Measurements from ENCODE around the gene GRHPR. TPM values are rescaled to one million over a fixed set of nuclear protein-coding genes. Genes with fewer than 3 reads are reported as not detected.
A peak's percentile ranks its signal among the peaks of the same experiment; 100 is the strongest.

The GRHPR gene
- total and polyA plus RNA-seq, 2 of the 4 experiments (the other 2 are of a cell fraction) = 182 to 191 TPM

- WGBS, 2 experiments (ENCODE audit: extremely low coverage in 2 of 2, insufficient read length in 1 of 2) = 100% methylated on average over 2 of the region's 7 CpGs; no CpG with 5 or more reads in 1 of the 2 experiments
- no peak overlapping the region for H2AK9ac ChIP-seq (replicated peaks; ENCODE audit: low read depth, low read length, poor library complexity)
- H3K27me3 ChIP-seq (ENCODE audit: control insufficient read depth, insufficient read depth, low read length) = no peaks in the 10 kb centered on the region
- H2BK20ac ChIP-seq (ENCODE audit: low read depth, low read length) = no peak overlapping the region
- H3K9me1 ChIP-seq (ENCODE audit: insufficient read depth, low read length) = peaks cover 7% of the 10 kb centered on the region
- H3K9me3 ChIP-seq (ENCODE audit: control insufficient read depth, insufficient read depth, low read length) = no peaks in the 10 kb centered on the region
- H4K8ac ChIP-seq (ENCODE audit: low read depth in 2 of 2, low read length in 2 of 2) = no peak overlapping the region
- H3K4ac ChIP-seq (ENCODE audit: low read depth, low read length) = no peak overlapping the region
- H3K9ac ChIP-seq (ENCODE audit: low read depth, low read length) = no peak overlapping the region
- POLR2A ChIA-PET (ENCODE audit: unreplicated experiment) = no interaction called here
- no peak overlapping the region for H3K4me2 ChIP-seq (ENCODE audit: low read depth, low read length)
- no peak overlapping the region for H2BK120ac ChIP-seq (ENCODE audit: low read depth, low read length)
- in situ Hi-C loops (cut with MboI; ENCODE audit: low sequenced_read_pairs) (no loop called here), dilution Hi-C loops (cut with HindIII; ENCODE audit: low sequenced_read_pairs, unreplicated experiment) (no loop called here), intact Hi-C loops (cut with micrococcal nuclease) (no loop called here)
- DNase-seq (peak; percentile 11), ATAC-seq (ENCODE audit: low read depth) (peak; percentile 39)
- H3K36me3 ChIP-seq (ENCODE audit: control insufficient read depth, insufficient read depth, low read length) = peaks cover 56% of the 10 kb centered on the region
- no peak overlapping the region for H2AK5ac ChIP-seq (ENCODE audit: low read depth, low read length)
- H4K5ac ChIP-seq (ENCODE audit: low read depth, low read length) = no peak overlapping the region
- no peak overlapping the region for H4K91ac ChIP-seq (ENCODE audit: insufficient read depth, low read depth, low read length)
- H3K18ac ChIP-seq (ENCODE audit: low read depth, low read length) = no peak overlapping the region
- peaks cover 15% of the 10 kb centered on the region; the same call in 1 of the 2 replicates for H4K20me1 ChIP-seq (ENCODE audit: insufficient read depth, low read length)
- no peak for TF ChIP-seq POLR2A (IDR thresholded peaks at IDR 0.05; ENCODE audit: low read depth, low read length)
- TF ChIP-seq MXI1 (IDR thresholded peaks at IDR 0.05; ENCODE audit: borderline replicate concordance, low read depth, low read length) = no peak
- no peak for TF ChIP-seq FOS (IDR thresholded peaks at IDR 0.05; ENCODE audit: low read depth, low read length)
- no peak for TF ChIP-seq CEBPB (IDR thresholded peaks at IDR 0.05; ENCODE audit: low read depth, low read length)
- TF ChIP-seq CTCF (conservative IDR thresholded peaks at IDR 0.05; ENCODE audit: low read depth, low read length) = no peak
- no peak for TF ChIP-seq MAZ (IDR thresholded peaks at IDR 0.05; ENCODE audit: borderline replicate concordance, low read depth, low read length)
- TF ChIP-seq CHD1 (IDR thresholded peaks at IDR 0.05; ENCODE audit: low read depth, low read length) = no peak
- TF ChIP-seq, protein P1, sequence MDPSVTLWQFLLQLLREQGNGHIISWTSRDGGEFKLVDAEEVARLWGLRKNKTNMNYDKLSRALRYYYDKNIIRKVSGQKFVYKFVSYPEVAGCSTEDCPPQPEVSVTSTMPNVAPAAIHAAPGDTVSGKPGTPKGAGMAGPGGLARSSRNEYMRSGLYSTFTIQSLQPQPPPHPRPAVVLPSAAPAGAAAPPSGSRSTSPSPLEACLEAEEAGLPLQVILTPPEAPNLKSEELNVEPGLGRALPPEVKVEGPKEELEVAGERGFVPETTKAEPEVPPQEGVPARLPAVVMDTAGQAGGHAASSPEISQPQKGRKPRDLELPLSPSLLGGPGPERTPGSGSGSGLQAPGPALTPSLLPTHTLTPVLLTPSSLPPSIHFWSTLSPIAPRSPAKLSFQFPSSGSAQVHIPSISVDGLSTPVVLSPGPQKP (IDR thresholded peaks at IDR 0.05; ENCODE audit: borderline replicate concordance, low read depth, low read length) = no peak
- no peak for TF ChIP-seq RCOR1 (IDR thresholded peaks at IDR 0.05; ENCODE audit: insufficient replicate concordance, low read length)
- TF ChIP-seq BHLHE40 (IDR thresholded peaks at IDR 0.05; ENCODE audit: low read depth, low read length) = no peak
- H3K56ac ChIP-seq (ENCODE audit: extremely low read depth, insufficient read depth, low read length) = no peak overlapping the region
- H3K4me3 ChIP-seq (ENCODE audit: insufficient read depth, low read depth, low read length) = no peak overlapping the region
- BruUV-seq (replicated peaks) = no TSS peak
- no peak overlapping the region for H2BK15ac ChIP-seq (ENCODE audit: low read depth, low read length)
- H2BK5ac ChIP-seq (ENCODE audit: low read depth, low read length, poor library complexity, severe bottlenecking) = no peak overlapping the region
- H3K27ac ChIP-seq (ENCODE audit: insufficient read depth, low read length) = no peak overlapping the region
- H3K14ac ChIP-seq (replicated peaks; ENCODE audit: low read depth, low read length) = no peak overlapping the region
- H3K79me1 ChIP-seq (ENCODE audit: low read depth in 1 of 2, low read length in 2 of 2) = peaks cover 40 to 46% of the 10 kb centered on the region in 2 experiments
- no peak overlapping the region for H2AFZ ChIP-seq (replicated peaks; ENCODE audit: low read length, poor library complexity)
- H3K4me1 ChIP-seq (ENCODE audit: control insufficient read depth, insufficient read depth, low read length) = peaks cover 4% of the 10 kb centered on the region; the same call in 1 of the 2 replicates
- CTCF ChIA-PET = no interaction called here
- no peak overlapping the region for H3K23ac ChIP-seq (ENCODE audit: low read depth, low read length)
These were observed 11.4 kb downstream of the GRHPR start for GRCh38 chr9:37433867-37434371.
